ENCODE measurements around the gene DPY19L1. TPM values are rescaled to one million over a fixed set of nuclear protein-coding genes. Genes with fewer than 3 reads are reported as not detected.
"Not testable (repeated sequence)": the region's sequence is repeated elsewhere in the genome, so short reads cannot be mapped to it uniquely, and the experiment has no call there.

DPY19L1 gene
- total and polyA plus RNA-seq, 10 donors, result 4.8 to 41.6 (median 28.3) TPM

DNA sequence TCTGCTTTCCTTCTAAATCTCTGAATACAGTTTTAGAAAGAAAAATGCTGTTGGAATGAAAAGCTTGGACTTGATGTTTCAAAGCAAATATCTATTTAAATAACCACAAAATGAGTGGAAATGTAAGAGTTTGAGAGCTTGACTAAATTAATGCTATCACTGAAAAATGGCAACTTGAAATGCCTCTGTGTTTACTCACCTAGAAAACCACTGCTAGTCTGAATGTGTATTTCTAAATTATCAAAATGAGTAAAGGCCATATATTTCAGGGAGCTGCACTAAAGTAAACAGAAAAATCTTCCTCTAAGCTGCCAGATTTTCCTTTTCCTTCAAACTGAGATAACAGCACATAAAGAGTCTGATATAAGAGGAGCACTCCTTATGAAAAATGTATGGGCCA, 87.9 kb downstream of the DPY19L1 start:
- no peak for TF ChIP-seq CTCF (IDR thresholded peaks at IDR 0.05 in 8 of 11, conservative IDR thresholded peaks at IDR 0.05 in 3 of 11)
- no peak for TF ChIP-seq POLR2AphosphoS5 (IDR thresholded peaks at IDR 0.05)
- no peak for TF ChIP-seq POLR2A (IDR thresholded peaks at IDR 0.05)
- no peak overlapping the region for H3K27ac ChIP-seq
- no peak overlapping the region for H3K4me3 ChIP-seq
- H3K4me1 ChIP-seq, result no peaks in the 10 kb centered on the region
- no peaks in the 10 kb centered on the region for H3K27me3 ChIP-seq (replicated peaks in 1 of 7)
- intact Hi-C loops (cut with DNase I; ENCODE audit: low total_unique reads), result no loop called here
- no peaks in the 10 kb centered on the region for H3K9me3 ChIP-seq
- H3K36me3 ChIP-seq, result peaks cover 0 to 46% (median 4%) of the 10 kb centered on the region in 6 donors
- no peak for DNase-seq

DNA sequence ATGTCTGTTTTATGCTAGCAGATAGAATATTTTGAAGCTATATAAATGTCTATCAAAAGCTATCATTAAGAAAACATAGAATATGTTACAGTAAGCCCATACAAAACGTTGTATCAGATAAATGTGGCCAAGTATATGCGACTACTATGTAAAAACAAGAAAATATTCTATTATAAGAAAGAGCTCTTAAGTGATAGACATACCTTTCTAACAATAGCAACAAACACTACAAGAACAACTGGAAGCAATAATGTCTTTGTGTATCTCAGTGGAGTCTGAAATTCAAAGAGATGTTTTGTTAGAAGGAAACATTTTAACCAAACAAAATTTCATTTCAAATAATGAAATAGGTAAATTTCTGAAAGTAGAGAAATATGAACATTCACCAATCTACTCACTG, 89.9 kb downstream of the DPY19L1 start:
- H3K27me3 ChIP-seq (replicated peaks in 1 of 7); intact Hi-C loops (cut with DNase I; ENCODE audit: low total_unique reads); H3K27ac ChIP-seq; H3K4me3 ChIP-seq; DNase-seq; H3K9me3 ChIP-seq; H3K4me1 ChIP-seq: not testable (repeated sequence)
- WGBS, 5 donors, result 82 to 95% (median 89%) methylated on average over 2 of the region's 2 CpGs
- peaks cover 0 to 51% (median 4%) of the 10 kb centered on the region in 6 donors for H3K36me3 ChIP-seq

- Histone ChIP-seq H3K27me3 (replicated peaks in 1 of 7) (no peaks in the 10 kb centered on the region), H3K36me3 (peaks cover 0 to 51% (median 4%) of the 10 kb centered on the region in 6 donors), H3K4me3 (no peak overlapping the region), H3K27ac (no peak overlapping the region), H3K9me3 (no peaks in the 10 kb centered on the region), H3K4me1 (no peaks in the 10 kb centered on the region)
- no peak for DNase-seq
- intact Hi-C loops (cut with DNase I; ENCODE audit: low total_unique reads), result no loop called here
- 90 to 93% (median 91%) methylated on average over 4 of the region's 4 CpGs for WGBS, 5 donors
- TF ChIP-seq POLR2AphosphoS5 (IDR thresholded peaks at IDR 0.05) (no peak), POLR2A (IDR thresholded peaks at IDR 0.05) (no peak), CTCF (IDR thresholded peaks at IDR 0.05 in 8 of 11, conservative IDR thresholded peaks at IDR 0.05 in 3 of 11) (no peak)
Measured at GRCh38 chr7:34946486-34946885, 90.8 kb downstream of the DPY19L1 start.

- WGBS, 5 donors, result 84 to 90% (median 86%) methylated on average over 7 of the region's 7 CpGs
- peaks cover 0 to 51% (median 4%) of the 10 kb centered on the region in 6 donors for H3K36me3 ChIP-seq
- intact Hi-C loops (cut with DNase I; ENCODE audit: low total_unique reads), result not testable (repeated sequence)
Measured at GRCh38 chr7:34945894-34946477, 91.3 kb downstream of the DPY19L1 start.

GRCh38 chr7:34939175-34939574, 98.1 kb downstream of the DPY19L1 start:
- WGBS, 5 donors, result 90 to 93% (median 91%) methylated on average over 6 of the region's 6 CpGs
- no peak overlapping the region for H3K27ac ChIP-seq
- no peak for DNase-seq
- no peak overlapping the region for H3K4me3 ChIP-seq
- intact Hi-C loops (cut with DNase I; ENCODE audit: low total_unique reads), result no loop called here
- H3K36me3 ChIP-seq, result peaks cover 0 to 44% (median 3%) of the 10 kb centered on the region in 6 donors
- no peaks in the 10 kb centered on the region for H3K4me1 ChIP-seq
- no peak for TF ChIP-seq POLR2A (IDR thresholded peaks at IDR 0.05)
- no peak for TF ChIP-seq POLR2AphosphoS5 (IDR thresholded peaks at IDR 0.05)
- H3K9me3 ChIP-seq, result no peaks in the 10 kb centered on the region
- H3K27me3 ChIP-seq (replicated peaks in 1 of 7), result no peaks in the 10 kb centered on the region

More at GRCh38 chr7:34945894-34946477, 91.3 kb downstream of the DPY19L1 start:
- not testable (repeated sequence) for H3K4me1 ChIP-seq; H3K27me3 ChIP-seq (replicated peaks in 1 of 7); H3K4me3 ChIP-seq; H3K27ac ChIP-seq; H3K9me3 ChIP-seq; DNase-seq

GRCh38 chr7:34935735-34936165, 101.5 kb downstream of the DPY19L1 start:
- intact Hi-C loops (cut with DNase I; ENCODE audit: low total_unique reads); H3K4me3 ChIP-seq; H3K4me1 ChIP-seq; DNase-seq; H3K9me3 ChIP-seq; H3K27me3 ChIP-seq (replicated peaks in 1 of 7): not testable (repeated sequence)
- Histone ChIP-seq H3K27ac (peak overlapping the region in 1 of 8 donors; percentile 48), H3K36me3 (peaks cover 0 to 55% (median 3%) of the 10 kb centered on the region in 6 donors)
- WGBS, 5 donors, result 50 to 84% (median 69%) methylated on average over 1 to 2 of the region's 2 CpGs

Data from spleen (tissue), 11 donors.